SU-DHL-6 (cell line): ENCODE results near the gene DOCK1.

Experiments used
- H2AFZ ChIP-seq: fragments of 200-600 bp; sonication (generic); 2 replicates; pipeline ENCODE4 v1.6.1; 2014; ENCODE audit warnings: low read depth, mild to moderate bottlenecking, moderate library complexity, mixed read lengths, antibody characterized with exemption, low read length; ENCODE audit not compliant: severe bottlenecking
- H3F3A ChIP-seq: fragments of 200-600 bp; shearing (Covaris generic); 2 replicates; pipeline ENCODE4 v1.6.0; 2016; ENCODE audit warnings: antibody characterized with exemption, mild to moderate bottlenecking; ENCODE audit not compliant: insufficient read depth
- H3K27ac ChIP-seq: fragments of 200-600 bp; sonication (generic); 2 replicates; pipeline ENCODE4 v1.5.1; 2016; ENCODE audit warnings: low read depth, mild to moderate bottlenecking, low read length, moderate library complexity, mixed read lengths
- H3K27me3 ChIP-seq: fragments of 200-600 bp; sonication (generic), shearing (Covaris generic); 2 replicates; pipeline ENCODE4 v1.6.0; 2014; ENCODE audit warnings: mild to moderate bottlenecking, low read length
- H3K36me3 ChIP-seq: fragments of 200-600 bp; sonication (generic); 2 replicates; pipeline ENCODE4 v1.6.1; 2014; ENCODE audit warnings: mild to moderate bottlenecking, low read length, mixed read lengths
- H3K4me2 ChIP-seq: fragments of 300-600, 200-600 bp; shearing (Covaris generic), sonication (generic); 2 replicates; pipeline ENCODE4 v1.6.0; 2014; ENCODE audit warnings: low read length, low read depth, mild to moderate bottlenecking; ENCODE audit not compliant: poor library complexity, severe bottlenecking
- H3K4me3 ChIP-seq: fragments of 200-600 bp; sonication (generic); 2 replicates; pipeline ENCODE4 v1.5.1; 2014; ENCODE audit warnings: antibody characterized with exemption, low read length, mild to moderate bottlenecking, mixed read lengths; ENCODE audit not compliant: insufficient read depth, poor library complexity, severe bottlenecking
- H3K79me2 ChIP-seq: fragments of 200-600 bp; sonication (generic); 2 replicates; pipeline ENCODE4 v1.6.1; 2014; ENCODE audit warnings: mild to moderate bottlenecking, low read length, moderate library complexity; ENCODE audit not compliant: insufficient read depth
- H3K9ac ChIP-seq: fragments of 200-600 bp; sonication (generic); 2 replicates; pipeline ENCODE4 v1.7.0; 2014; ENCODE audit warnings: mild to moderate bottlenecking, low read length
- H3K9me2 ChIP-seq: fragments of 200-600 bp; sonication (generic); replicated peaks from 2 replicates; pipeline ENCODE4 v1.6.1; 2014; ENCODE audit warnings: low read length; ENCODE audit not compliant: insufficient read depth
- H3K9me3 ChIP-seq: fragments of 200-600 bp; sonication (generic); 2 replicates; pipeline ENCODE4 v1.6.1; 2014; ENCODE audit warnings: low read length, mixed read lengths; ENCODE audit not compliant: insufficient read depth
- H4K20me1 ChIP-seq: fragments of 200-600 bp; sonication (generic); 2 replicates; pipeline ENCODE4 v1.6.1; 2014; ENCODE audit warnings: low read depth, mild to moderate bottlenecking, antibody characterized with exemption, low read length, moderate library complexity, mixed read lengths
- EZH2phosphoT487 ChIP-seq: fragments of 200-600 bp; sonication (generic), shearing (Covaris generic); conservative IDR thresholded peaks from 2 replicates; pipeline ENCODE4 v1.6.1; 2018; ENCODE audit warnings: mild to moderate bottlenecking, antibody characterized with exemption, low read length, moderate library complexity, mixed read lengths
- TF ChIP-seq, protein P1 (sequence below): fragments of 200-600 bp; sonication (generic); IDR thresholded peaks from one replicate; pipeline ENCODE4 v1.5.1; 2017; ENCODE audit warnings: antibody characterized with exemption, mild to moderate bottlenecking, low read length, moderate library complexity; ENCODE audit not compliant: insufficient read depth, poor library complexity, severe bottlenecking

The DOCK1 gene

GRCh38 chr10:126906704-126907422 is 1.6 kb downstream of the DOCK1 start:
- Histone ChIP-seq H3K27me3 (no peaks in the 10 kb centered on the region), H3K9ac (no peak overlapping the region), H3K79me2 (no peaks in the 10 kb centered on the region)

DNA sequence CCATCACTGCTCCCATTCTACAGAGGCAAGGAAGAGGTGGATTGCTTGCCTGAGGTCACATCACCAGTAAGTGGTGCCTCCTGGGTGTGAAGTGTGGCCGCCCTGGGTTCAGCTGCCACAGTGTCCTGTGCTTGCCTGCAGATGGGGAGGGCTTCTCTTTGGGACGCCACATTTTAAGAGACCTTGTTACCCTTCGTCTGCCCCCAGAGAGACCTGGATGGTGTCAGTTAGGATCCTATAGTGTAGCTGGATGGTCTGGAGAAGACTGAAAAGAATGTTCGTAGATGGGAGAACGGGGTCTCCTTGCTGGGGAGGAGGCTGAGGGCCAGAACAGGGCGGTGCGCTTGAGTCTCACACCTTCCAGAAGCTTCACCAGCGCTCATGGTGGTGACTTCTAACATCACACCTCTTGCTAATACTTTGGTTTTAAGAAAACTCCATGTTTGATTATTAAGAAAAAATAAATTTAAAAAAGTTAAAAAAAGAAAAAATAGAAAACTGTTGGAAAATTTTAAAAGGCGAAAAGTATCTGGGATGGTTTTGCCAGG is 2.3 kb downstream of the DOCK1 start:
- Histone ChIP-seq H3K79me2 (no peaks in the 10 kb centered on the region), H3K9ac (no peak overlapping the region), H3K9me3 (no peaks in the 10 kb centered on the region), H3K4me3 (no peak overlapping the region), H3K27me3 (no peaks in the 10 kb centered on the region), H3K36me3 (no peaks in the 10 kb centered on the region), H3K27ac (no peak overlapping the region), H4K20me1 (no peaks in the 10 kb centered on the region), H3K9me2 (no peaks in the 10 kb centered on the region), H3F3A (no peaks in the 10 kb centered on the region), H2AFZ (no peak overlapping the region), H3K4me2 (no peak overlapping the region)
- no peak for TF ChIP-seq EZH2phosphoT487
- TF ChIP-seq, protein P1, sequence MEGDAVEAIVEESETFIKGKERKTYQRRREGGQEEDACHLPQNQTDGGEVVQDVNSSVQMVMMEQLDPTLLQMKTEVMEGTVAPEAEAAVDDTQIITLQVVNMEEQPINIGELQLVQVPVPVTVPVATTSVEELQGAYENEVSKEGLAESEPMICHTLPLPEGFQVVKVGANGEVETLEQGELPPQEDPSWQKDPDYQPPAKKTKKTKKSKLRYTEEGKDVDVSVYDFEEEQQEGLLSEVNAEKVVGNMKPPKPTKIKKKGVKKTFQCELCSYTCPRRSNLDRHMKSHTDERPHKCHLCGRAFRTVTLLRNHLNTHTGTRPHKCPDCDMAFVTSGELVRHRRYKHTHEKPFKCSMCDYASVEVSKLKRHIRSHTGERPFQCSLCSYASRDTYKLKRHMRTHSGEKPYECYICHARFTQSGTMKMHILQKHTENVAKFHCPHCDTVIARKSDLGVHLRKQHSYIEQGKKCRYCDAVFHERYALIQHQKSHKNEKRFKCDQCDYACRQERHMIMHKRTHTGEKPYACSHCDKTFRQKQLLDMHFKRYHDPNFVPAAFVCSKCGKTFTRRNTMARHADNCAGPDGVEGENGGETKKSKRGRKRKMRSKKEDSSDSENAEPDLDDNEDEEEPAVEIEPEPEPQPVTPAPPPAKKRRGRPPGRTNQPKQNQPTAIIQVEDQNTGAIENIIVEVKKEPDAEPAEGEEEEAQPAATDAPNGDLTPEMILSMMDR, result no peak

More at GRCh38 chr10:126906704-126907422, 1.6 kb downstream of the DOCK1 start:
- Histone ChIP-seq H3K9me3 (no peaks in the 10 kb centered on the region), H3K36me3 (no peaks in the 10 kb centered on the region), H2AFZ (no peak overlapping the region), H3F3A (no peaks in the 10 kb centered on the region), H3K4me3 (no peak overlapping the region), H3K4me2 (no peak overlapping the region), H3K27ac (no peak overlapping the region), H3K9me2 (no peaks in the 10 kb centered on the region), H4K20me1 (no peaks in the 10 kb centered on the region)
- TF ChIP-seq EZH2phosphoT487, result no peak
- TF ChIP-seq, protein P1, result no peak

GRCh38 chr10:126908225-126908624 is 3.0 kb downstream of the DOCK1 start:
- Histone ChIP-seq H2AFZ (no peak overlapping the region), H3K9me3 (no peaks in the 10 kb centered on the region), H3K79me2 (no peaks in the 10 kb centered on the region), H3F3A (no peaks in the 10 kb centered on the region), H4K20me1 (no peaks in the 10 kb centered on the region), H3K4me3 (no peak overlapping the region), H3K36me3 (no peaks in the 10 kb centered on the region), H3K4me2 (no peak overlapping the region), H3K9me2 (no peaks in the 10 kb centered on the region), H3K27ac (no peak overlapping the region), H3K9ac (no peak overlapping the region), H3K27me3 (no peaks in the 10 kb centered on the region)
- TF ChIP-seq, protein P1, result no peak
- no peak for TF ChIP-seq EZH2phosphoT487
